ENCODE results near the gene NUAK2.

DNA sequence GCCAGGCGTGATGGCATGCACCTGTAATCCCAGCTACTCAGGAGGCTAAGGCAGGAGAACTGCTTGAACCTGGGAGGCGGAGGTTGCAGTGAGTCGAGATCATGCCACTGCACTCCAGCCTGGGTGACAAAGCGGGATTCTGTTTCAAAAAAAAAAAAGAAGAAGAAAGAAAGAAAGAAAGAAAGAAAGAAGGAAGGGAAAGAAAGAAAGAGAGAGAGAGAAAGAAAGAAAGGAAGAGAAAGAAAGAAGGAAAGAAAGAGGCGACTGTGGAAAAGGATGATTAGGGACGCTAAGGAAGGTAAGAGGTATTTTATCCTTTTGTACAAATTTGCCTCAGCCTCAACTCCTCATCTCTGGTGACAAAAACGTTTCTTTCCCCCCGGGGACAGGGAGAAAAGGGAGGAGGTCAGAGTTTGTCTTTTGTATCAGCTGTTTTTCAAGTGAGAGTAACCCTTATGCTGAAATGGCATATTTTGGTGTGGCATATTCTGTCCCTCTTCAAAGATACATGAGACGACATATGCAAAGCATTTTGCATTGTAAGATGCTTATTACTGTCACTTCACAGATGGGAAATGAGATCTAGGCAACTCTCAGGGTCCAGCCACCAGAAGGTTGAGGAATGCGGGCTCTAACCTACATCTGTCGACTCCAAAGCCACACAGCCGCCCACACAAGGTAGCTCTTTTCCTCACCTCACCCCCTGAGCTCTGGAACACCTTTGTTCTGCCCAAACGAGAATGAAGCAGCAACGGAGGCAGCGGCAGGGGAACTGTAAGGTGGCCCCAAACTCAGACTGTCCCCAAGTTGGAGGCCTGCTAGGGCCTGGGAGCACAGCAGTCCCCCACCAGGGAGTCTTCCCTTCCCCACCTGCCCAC lies 38.0 kb downstream of the NUAK2 start:
- TF ChIP-seq POLR2A (IDR thresholded peaks at IDR 0.05), result no peak
- TF ChIP-seq, protein P1, sequence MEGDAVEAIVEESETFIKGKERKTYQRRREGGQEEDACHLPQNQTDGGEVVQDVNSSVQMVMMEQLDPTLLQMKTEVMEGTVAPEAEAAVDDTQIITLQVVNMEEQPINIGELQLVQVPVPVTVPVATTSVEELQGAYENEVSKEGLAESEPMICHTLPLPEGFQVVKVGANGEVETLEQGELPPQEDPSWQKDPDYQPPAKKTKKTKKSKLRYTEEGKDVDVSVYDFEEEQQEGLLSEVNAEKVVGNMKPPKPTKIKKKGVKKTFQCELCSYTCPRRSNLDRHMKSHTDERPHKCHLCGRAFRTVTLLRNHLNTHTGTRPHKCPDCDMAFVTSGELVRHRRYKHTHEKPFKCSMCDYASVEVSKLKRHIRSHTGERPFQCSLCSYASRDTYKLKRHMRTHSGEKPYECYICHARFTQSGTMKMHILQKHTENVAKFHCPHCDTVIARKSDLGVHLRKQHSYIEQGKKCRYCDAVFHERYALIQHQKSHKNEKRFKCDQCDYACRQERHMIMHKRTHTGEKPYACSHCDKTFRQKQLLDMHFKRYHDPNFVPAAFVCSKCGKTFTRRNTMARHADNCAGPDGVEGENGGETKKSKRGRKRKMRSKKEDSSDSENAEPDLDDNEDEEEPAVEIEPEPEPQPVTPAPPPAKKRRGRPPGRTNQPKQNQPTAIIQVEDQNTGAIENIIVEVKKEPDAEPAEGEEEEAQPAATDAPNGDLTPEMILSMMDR (IDR thresholded peaks at IDR 0.05), result no peak
- TF ChIP-seq EP300 (IDR thresholded peaks at IDR 0.05), result no peak

Measured in upper lobe of left lung (tissue), 4 donors.